ENCODE results near the gene TMEM238. TPM values are rescaled to one million over a fixed set of nuclear protein-coding genes. Genes with fewer than 3 reads are reported as not detected.
A peak's percentile ranks its signal among the peaks of the same experiment; 100 is the strongest.

Gene TMEM238
- total and polyA plus RNA-seq, 9 of the 15 experiments (the other 6 are each of a cell fraction or from before 2014, with no cell fraction given), result 0.18 to 5.1 (median 1.3) TPM; not detected in 4

DNA sequence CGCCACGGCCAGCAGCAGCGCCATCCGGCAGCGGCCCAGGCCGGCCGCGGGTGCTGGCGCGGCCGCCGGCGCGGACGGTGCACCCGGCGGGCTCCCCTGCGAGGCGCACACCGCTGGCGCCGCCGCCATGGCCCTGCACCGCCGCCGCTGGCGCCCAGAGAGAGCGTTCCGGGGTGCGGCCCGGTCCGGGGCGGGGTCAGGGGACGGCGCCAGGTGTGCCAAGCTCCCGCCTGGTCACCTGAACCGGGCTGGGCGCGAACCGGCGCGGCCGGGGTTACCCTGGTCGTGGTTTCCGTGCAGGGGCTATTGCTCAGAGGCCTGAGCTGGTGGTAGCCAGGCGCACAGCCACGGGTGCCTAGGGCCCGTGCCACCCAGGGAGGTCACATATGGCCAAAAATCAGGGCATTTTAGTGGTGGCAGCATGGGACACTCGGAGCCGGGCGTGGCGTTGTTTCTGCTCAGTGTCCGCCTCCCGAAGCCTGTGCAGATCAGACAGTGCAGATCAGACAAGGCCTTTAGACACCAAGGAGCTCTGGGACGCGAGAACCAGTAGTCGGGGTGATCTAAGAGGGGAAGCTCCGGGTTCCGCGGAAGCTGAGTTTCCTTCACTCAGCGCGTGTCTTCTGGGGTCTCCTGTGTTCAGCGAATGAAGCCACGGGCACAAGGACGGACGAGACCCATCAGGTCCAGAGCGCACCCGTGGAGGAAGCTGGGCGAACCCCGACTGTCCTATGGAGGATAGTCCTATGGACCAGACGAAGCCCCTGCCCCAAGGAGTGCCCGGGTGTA lies at the start of gene TMEM238 (continued):
- TF ChIP-seq MITF (IDR thresholded peaks at IDR 0.05), result no peak
- TF ChIP-seq PHB (CRISPR knock-in tag; IDR thresholded peaks at IDR 0.05), result no peak
- no peak for TF ChIP-seq RBM17 (IDR thresholded peaks at IDR 0.05; ENCODE audit: borderline replicate concordance, low read depth, low read length)
- no peak for TF ChIP-seq POLR3G (IDR thresholded peaks at IDR 0.05; ENCODE audit: extremely low read depth, insufficient read length, insufficient replicate concordance)
- TF ChIP-seq IRF9 (tag; IDR thresholded peaks at IDR 0.05), result no peak
- TF ChIP-seq, protein P1, sequence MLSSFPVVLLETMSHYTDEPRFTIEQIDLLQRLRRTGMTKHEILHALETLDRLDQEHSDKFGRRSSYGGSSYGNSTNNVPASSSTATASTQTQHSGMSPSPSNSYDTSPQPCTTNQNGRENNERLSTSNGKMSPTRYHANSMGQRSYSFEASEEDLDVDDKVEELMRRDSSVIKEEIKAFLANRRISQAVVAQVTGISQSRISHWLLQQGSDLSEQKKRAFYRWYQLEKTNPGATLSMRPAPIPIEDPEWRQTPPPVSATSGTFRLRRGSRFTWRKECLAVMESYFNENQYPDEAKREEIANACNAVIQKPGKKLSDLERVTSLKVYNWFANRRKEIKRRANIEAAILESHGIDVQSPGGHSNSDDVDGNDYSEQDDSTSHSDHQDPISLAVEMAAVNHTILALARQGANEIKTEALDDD (IDR thresholded peaks at IDR 0.05), result no peak
- TF ChIP-seq, protein P2, sequence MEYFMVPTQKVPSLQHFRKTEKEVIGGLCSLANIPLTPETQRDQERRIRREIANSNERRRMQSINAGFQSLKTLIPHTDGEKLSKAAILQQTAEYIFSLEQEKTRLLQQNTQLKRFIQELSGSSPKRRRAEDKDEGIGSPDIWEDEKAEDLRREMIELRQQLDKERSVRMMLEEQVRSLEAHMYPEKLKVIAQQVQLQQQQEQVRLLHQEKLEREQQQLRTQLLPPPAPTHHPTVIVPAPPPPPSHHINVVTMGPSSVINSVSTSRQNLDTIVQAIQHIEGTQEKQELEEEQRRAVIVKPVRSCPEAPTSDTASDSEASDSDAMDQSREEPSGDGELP (CRISPR knock-in tag; IDR thresholded peaks at IDR 0.05; ENCODE audit: borderline replicate concordance), result peak; percentile 19; the same call in 1 of the 2 replicates
- TF ChIP-seq, protein P3, sequence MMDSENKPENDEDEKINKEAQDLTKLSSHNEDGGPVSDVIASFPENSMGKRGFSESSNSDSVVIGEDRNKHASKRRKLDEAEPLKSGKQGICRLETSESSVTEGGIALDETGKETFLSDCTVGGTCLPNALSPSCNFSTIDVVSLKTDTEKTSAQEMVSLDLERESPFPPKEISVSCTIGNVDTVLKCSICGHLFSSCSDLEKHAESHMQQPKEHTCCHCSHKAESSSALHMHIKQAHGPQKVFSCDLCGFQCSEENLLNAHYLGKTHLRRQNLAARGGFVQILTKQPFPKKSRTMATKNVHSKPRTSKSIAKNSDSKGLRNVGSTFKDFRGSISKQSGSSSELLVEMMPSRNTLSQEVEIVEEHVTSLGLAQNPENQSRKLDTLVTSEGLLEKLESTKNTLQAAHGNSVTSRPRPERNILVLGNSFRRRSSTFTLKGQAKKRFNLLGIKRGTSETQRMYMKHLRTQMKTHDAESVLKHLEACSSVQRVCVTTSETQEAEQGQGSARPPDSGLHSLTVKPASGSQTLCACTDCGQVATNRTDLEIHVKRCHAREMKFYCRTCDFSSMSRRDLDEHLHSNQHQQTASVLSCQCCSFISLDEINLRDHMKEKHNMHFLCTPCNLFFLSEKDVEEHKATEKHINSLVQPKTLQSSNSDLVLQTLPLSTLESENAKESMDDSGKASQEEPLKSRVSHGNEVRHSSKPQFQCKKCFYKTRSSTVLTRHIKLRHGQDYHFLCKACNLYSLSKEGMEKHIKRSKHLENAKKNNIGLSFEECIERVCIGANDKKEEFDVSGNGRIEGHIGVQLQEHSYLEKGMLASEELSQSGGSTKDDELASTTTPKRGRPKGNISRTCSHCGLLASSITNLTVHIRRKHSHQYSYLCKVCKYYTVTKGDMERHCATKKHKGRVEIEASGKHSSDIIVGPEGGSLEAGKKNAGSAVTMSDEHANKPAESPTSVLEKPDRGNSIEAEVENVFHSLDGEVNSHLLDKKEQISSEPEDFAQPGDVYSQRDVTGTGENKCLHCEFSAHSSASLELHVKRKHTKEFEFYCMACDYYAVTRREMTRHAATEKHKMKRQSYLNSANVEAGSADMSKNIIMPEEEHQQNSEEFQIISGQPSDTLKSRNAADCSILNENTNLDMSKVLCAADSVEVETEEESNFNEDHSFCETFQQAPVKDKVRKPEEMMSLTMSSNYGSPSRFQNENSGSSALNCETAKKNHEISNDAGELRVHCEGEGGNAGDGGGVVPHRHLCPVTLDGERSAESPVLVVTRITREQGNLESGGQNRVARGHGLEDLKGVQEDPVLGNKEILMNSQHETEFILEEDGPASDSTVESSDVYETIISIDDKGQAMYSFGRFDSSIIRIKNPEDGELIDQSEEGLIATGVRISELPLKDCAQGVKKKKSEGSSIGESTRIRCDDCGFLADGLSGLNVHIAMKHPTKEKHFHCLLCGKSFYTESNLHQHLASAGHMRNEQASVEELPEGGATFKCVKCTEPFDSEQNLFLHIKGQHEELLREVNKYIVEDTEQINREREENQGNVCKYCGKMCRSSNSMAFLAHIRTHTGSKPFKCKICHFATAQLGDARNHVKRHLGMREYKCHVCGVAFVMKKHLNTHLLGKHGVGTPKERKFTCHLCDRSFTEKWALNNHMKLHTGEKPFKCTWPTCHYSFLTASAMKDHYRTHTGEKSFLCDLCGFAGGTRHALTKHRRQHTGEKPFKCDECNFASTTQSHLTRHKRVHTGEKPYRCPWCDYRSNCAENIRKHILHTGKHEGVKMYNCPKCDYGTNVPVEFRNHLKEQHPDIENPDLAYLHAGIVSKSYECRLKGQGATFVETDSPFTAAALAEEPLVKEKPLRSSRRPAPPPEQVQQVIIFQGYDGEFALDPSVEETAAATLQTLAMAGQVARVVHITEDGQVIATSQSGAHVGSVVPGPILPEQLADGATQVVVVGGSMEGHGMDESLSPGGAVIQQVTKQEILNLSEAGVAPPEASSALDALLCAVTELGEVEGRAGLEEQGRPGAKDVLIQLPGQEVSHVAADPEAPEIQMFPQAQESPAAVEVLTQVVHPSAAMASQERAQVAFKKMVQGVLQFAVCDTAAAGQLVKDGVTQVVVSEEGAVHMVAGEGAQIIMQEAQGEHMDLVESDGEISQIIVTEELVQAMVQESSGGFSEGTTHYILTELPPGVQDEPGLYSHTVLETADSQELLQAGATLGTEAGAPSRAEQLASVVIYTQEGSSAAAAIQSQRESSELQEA (IDR thresholded peaks at IDR 0.05; ENCODE audit: low read depth), result no peak
- TF ChIP-seq ZNF717 (CRISPR knock-in tag; IDR thresholded peaks at IDR 0.05), result no peak
- TF ChIP-seq ZNF551 (CRISPR knock-in tag; IDR thresholded peaks at IDR 0.05), result no peak
- TF ChIP-seq FOXK1 (CRISPR knock-in tag; IDR thresholded peaks at IDR 0.05; ENCODE audit: borderline replicate concordance), result no peak
- no peak for TF ChIP-seq TAF7 (tag; IDR thresholded peaks at IDR 0.05)
- TF ChIP-seq NUFIP1 (IDR thresholded peaks at IDR 0.05; ENCODE audit: partially characterized antibody), result no peak
- no peak for TF ChIP-seq JUN (IDR thresholded peaks at IDR 0.05; ENCODE audit: borderline replicate concordance, low read depth, low read length)
- no peak for TF ChIP-seq JUN (CRISPR knock-in tag; IDR thresholded peaks at IDR 0.05; ENCODE audit: borderline replicate concordance)

Data from K562 (cell line).